GM23338 (cell line): ENCODE measurements around the gene PPFIA4. TPM values are rescaled to one million over a fixed set of nuclear protein-coding genes. Genes with fewer than 3 reads are reported as not detected.

Source experiments
- ATAC-seq: fragments of 200-7000 bp; cut with Tn5 transposase; 3 replicates; pipeline ENCODE4 v1.9.1; 2020
- DNase-seq: peaks from one replicate; pipeline ENCODE4 v3.0.0-alpha.2; 2015; ENCODE audit warnings: low spot score
- H2AFZ ChIP-seq: fragments of 200-600 bp; sonication (generic); 2 replicates; pipeline ENCODE4 v1.8.0; 2016; ENCODE audit warnings: antibody characterized with exemption, mild to moderate bottlenecking, moderate library complexity
- H3F3A ChIP-seq: fragments of 200-600 bp; sonication (generic); replicated peaks from 2 replicates; pipeline ENCODE4 v1.8.0; 2017; ENCODE audit warnings: antibody characterized with exemption, mixed run types, low read depth
- H3K27ac ChIP-seq: fragments of 200-600 bp; sonication (generic); 2 replicates; pipeline ENCODE4 v1.6.1; 2016; ENCODE audit warnings: low read depth
- H3K27me3 ChIP-seq: fragments of 200-600 bp; sonication (generic); 2 replicates; pipeline ENCODE4 v1.8.0; 2016; ENCODE audit warnings: mild to moderate bottlenecking, mixed run types, moderate library complexity; ENCODE audit not compliant: insufficient read depth
- H3K36me3 ChIP-seq: fragments of 200-600 bp; sonication (generic); 2 replicates; pipeline ENCODE4 v1.8.0; 2016; ENCODE audit warnings: mild to moderate bottlenecking; ENCODE audit not compliant: insufficient read depth
- H3K4me1 ChIP-seq: fragments of 200-600 bp; sonication (generic); 2 replicates; pipeline ENCODE4 v1.8.0; 2016; ENCODE audit warnings: mild to moderate bottlenecking, moderate library complexity; ENCODE audit not compliant: insufficient read depth
- H3K4me2 ChIP-seq: fragments of 200-600 bp; sonication (generic); 2 replicates; pipeline ENCODE4 v1.7.1; 2017; ENCODE audit warnings: mixed run types
- H3K4me3 ChIP-seq: fragments of 200-600 bp; sonication (generic); 2 replicates; pipeline ENCODE4 v1.6.1; 2016; ENCODE audit warnings: mixed run types
- H3K79me2 ChIP-seq: fragments of 200-600 bp; sonication (generic); replicated peaks from 2 replicates; pipeline ENCODE4 v1.8.0; 2017; ENCODE audit warnings: mild to moderate bottlenecking; ENCODE audit not compliant: insufficient read depth
- H3K9me2 ChIP-seq: fragments of 200-600 bp; sonication (generic); 2 replicates; pipeline ENCODE4 v1.8.0; 2017; ENCODE audit not compliant: insufficient read depth
- H4K20me1 ChIP-seq: fragments of 200-600 bp; sonication (generic); replicated peaks from 2 replicates; pipeline ENCODE4 v1.8.0; 2017; ENCODE audit warnings: mild to moderate bottlenecking; ENCODE audit not compliant: insufficient read depth
- H3K27ac Mint-ChIP-seq: 2 replicates; pipeline ENCODE4 v1.8.0; 2020; ENCODE audit warnings: inconsistent platforms, mild to moderate bottlenecking, moderate library complexity, mixed read lengths
- H3K27me3 Mint-ChIP-seq: 3 replicates; pipeline ENCODE4 v1.8.0; 2022; ENCODE audit warnings: low read depth, mild to moderate bottlenecking, moderate library complexity, mixed read lengths, inconsistent platforms; ENCODE audit not compliant: insufficient read depth, poor library complexity
- H3K36me3 Mint-ChIP-seq: 3 replicates; pipeline ENCODE4 v1.8.0; 2021; ENCODE audit warnings: low read depth, mild to moderate bottlenecking, inconsistent platforms, moderate library complexity, mixed read lengths
- H3K4me1 Mint-ChIP-seq: 3 replicates; pipeline ENCODE4 v1.8.0; 2020; ENCODE audit warnings: mild to moderate bottlenecking, inconsistent platforms, mixed read lengths
- H3K4me3 Mint-ChIP-seq: 3 replicates; pipeline ENCODE4 v1.8.0; 2021; ENCODE audit warnings: moderate library complexity, mild to moderate bottlenecking, inconsistent platforms, mixed read lengths
- H3K9me3 Mint-ChIP-seq: 3 replicates; pipeline ENCODE4 v1.8.0; 2020; ENCODE audit warnings: moderate library complexity, mild to moderate bottlenecking, inconsistent platforms, mixed read lengths
- CREB1 ChIP-seq: fragments of 250-450 bp; sonication (Bioruptor Pico); IDR thresholded peaks from 2 replicates; pipeline ENCODE4 v1.5.0; 2020; ENCODE audit warnings: low read depth, mild to moderate bottlenecking, moderate library complexity
- EZH2 ChIP-seq: fragments of 200-600 bp; sonication (generic); IDR thresholded peaks from one replicate; pipeline ENCODE4 v1.8.0; 2017; ENCODE audit warnings: antibody characterized with exemption, mild to moderate bottlenecking, low read depth; ENCODE audit not compliant: unreplicated experiment
- EZH2phosphoT487 ChIP-seq: fragments of 200-600 bp; sonication (generic); IDR thresholded peaks from one replicate; pipeline ENCODE4 v1.8.1; 2018; ENCODE audit warnings: antibody characterized with exemption; ENCODE audit not compliant: unreplicated experiment
- JUNB ChIP-seq: IDR thresholded peaks from one replicate; pipeline ENCODE4 v1.6.1; 2016; ENCODE audit warnings: antibody characterized with exemption; ENCODE audit not compliant: unreplicated experiment
- NANOG ChIP-seq: IDR thresholded peaks from 2 replicates; pipeline ENCODE4 v1.6.1; 2016; ENCODE audit warnings: antibody characterized with exemption, borderline replicate concordance
- POLR2AphosphoS5 ChIP-seq: IDR thresholded peaks from 2 replicates; pipeline ENCODE4 v1.6.1; 2016; ENCODE audit warnings: antibody characterized with exemption, low read depth
- STAT1 ChIP-seq: IDR thresholded peaks from one replicate; pipeline ENCODE4 v1.6.1; 2016; ENCODE audit warnings: antibody characterized with exemption; ENCODE audit not compliant: unreplicated experiment
- ZNF114 ChIP-seq: fragments of 250-450 bp; sonication (Bioruptor Pico); IDR thresholded peaks from 2 replicates; pipeline ENCODE4 v1.5.0; 2020; ENCODE audit warnings: mild to moderate bottlenecking, moderate library complexity
- ZNF331 ChIP-seq: fragments of 250-450 bp; sonication (Bioruptor Pico); IDR thresholded peaks from 2 replicates; pipeline ENCODE4 v1.5.0; 2020; ENCODE audit warnings: low read depth, mild to moderate bottlenecking, moderate library complexity
- polyA plus RNA-seq: library from polyadenylated mRNA; unstranded; fragments of >200 nt; fragmentation: Nextera tagmentation; extraction: Ambion mirVana; gene quantifications from 2 replicates; pipeline ENCODE4 v1.2.1, GENCODE V29; 2016
- total RNA-seq: library from RNA; depleted of rRNA; stranded (reverse); fragments of >200 nt; shearing (Covaris generic); gene quantifications from 2 replicates; pipeline ENCODE4 v1.2.3, GENCODE V29; 2014
- TF ChIP-seq, protein P1 (sequence below): IDR thresholded peaks from one replicate; pipeline ENCODE4 v1.6.1; 2018; ENCODE audit warnings: antibody characterized with exemption; ENCODE audit not compliant: unreplicated experiment
- TF ChIP-seq, protein P2 (sequence below): IDR thresholded peaks from 2 replicates; pipeline ENCODE4 v1.6.1; 2016; ENCODE audit warnings: antibody characterized with exemption
- TF ChIP-seq, protein P3 (sequence below): fragments of 250-450 bp; sonication (Bioruptor Pico); IDR thresholded peaks from 2 replicates; pipeline ENCODE4 v1.5.0; 2020; ENCODE audit warnings: mild to moderate bottlenecking, moderate library complexity
- TF ChIP-seq, protein P4 (sequence below), 2 experiments: fragments of 200-600 bp in 1 of 2; sonication (generic) in 1 of 2; conservative IDR thresholded peaks; 2 replicates each; pipeline versions ENCODE4 v1.5.1 to v1.6.1; 2016 to 2017; ENCODE audit warnings: antibody characterized with exemption in 2 of 2, low read depth in 2 of 2, mild to moderate bottlenecking in 2 of 2, moderate library complexity in 1 of 2

PPFIA4 gene
- total and polyA plus RNA-seq, 2 experiments from 2014 or later = 1.3 to 7.6 TPM

DNA sequence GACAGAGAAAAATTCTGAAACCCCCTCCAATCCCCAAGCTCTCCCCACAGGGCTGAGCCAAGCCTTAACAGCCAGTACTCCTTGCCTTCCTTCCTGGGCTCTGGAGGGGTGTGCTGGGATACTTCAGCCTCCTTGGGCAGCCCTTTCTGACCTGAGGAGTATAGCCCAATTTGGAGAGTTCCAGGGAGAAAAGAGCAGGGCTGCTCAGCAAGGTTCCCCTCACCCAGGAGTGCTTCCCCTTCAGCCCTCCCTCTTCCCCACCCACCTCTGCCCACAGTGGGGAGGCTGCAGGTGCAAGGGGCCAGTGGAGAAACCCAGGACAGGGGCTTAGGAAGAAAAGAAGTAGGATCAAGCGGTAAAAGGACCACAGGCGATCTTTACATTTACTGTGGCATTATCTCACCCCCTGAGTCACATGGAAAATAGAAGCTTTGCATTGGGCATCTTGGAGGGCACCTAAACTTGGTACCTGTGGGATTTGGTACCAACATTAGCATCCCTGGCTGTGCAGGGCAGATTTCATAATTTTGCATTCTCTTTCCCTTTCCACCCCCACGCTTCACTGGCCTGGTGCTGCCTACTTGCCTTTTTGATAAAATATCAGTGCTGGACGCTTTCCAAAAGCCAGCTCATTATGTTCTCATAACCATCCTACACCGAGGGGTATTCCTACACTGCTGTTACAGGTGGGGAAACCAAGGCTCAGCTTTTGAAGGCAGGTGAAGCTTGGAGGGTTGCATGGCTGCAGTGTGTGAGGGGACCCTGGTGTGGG lies 98.4 kb downstream of the PPFIA4 start:
- H3K27ac ChIP-seq = no peak overlapping the region
- H3F3A ChIP-seq = 0 out of 2 replicates have a peak, but pooled peaks cover 3% of the 10 kb centered on the region
- no peaks in the 10 kb centered on the region for H4K20me1 ChIP-seq
- DNase-seq (no peak), ATAC-seq (no peak)
- peaks cover 44% of the 10 kb centered on the region for H3K27me3 Mint-ChIP-seq
- TF ChIP-seq JUNB (no peak), ZNF114 (no peak), EZH2 (no peak), POLR2AphosphoS5 (no peak), NANOG (no peak), STAT1 (no peak), EZH2phosphoT487 (no peak), CREB1 (no peak), ZNF331 (CRISPR knock-in tag) (no peak)
- TF ChIP-seq, protein P1, sequence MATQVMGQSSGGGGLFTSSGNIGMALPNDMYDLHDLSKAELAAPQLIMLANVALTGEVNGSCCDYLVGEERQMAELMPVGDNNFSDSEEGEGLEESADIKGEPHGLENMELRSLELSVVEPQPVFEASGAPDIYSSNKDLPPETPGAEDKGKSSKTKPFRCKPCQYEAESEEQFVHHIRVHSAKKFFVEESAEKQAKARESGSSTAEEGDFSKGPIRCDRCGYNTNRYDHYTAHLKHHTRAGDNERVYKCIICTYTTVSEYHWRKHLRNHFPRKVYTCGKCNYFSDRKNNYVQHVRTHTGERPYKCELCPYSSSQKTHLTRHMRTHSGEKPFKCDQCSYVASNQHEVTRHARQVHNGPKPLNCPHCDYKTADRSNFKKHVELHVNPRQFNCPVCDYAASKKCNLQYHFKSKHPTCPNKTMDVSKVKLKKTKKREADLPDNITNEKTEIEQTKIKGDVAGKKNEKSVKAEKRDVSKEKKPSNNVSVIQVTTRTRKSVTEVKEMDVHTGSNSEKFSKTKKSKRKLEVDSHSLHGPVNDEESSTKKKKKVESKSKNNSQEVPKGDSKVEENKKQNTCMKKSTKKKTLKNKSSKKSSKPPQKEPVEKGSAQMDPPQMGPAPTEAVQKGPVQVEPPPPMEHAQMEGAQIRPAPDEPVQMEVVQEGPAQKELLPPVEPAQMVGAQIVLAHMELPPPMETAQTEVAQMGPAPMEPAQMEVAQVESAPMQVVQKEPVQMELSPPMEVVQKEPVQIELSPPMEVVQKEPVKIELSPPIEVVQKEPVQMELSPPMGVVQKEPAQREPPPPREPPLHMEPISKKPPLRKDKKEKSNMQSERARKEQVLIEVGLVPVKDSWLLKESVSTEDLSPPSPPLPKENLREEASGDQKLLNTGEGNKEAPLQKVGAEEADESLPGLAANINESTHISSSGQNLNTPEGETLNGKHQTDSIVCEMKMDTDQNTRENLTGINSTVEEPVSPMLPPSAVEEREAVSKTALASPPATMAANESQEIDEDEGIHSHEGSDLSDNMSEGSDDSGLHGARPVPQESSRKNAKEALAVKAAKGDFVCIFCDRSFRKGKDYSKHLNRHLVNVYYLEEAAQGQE = no peak
- TF ChIP-seq, protein P2, sequence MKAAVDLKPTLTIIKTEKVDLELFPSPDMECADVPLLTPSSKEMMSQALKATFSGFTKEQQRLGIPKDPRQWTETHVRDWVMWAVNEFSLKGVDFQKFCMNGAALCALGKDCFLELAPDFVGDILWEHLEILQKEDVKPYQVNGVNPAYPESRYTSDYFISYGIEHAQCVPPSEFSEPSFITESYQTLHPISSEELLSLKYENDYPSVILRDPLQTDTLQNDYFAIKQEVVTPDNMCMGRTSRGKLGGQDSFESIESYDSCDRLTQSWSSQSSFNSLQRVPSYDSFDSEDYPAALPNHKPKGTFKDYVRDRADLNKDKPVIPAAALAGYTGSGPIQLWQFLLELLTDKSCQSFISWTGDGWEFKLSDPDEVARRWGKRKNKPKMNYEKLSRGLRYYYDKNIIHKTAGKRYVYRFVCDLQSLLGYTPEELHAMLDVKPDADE = no peak
- TF ChIP-seq, protein P3, sequence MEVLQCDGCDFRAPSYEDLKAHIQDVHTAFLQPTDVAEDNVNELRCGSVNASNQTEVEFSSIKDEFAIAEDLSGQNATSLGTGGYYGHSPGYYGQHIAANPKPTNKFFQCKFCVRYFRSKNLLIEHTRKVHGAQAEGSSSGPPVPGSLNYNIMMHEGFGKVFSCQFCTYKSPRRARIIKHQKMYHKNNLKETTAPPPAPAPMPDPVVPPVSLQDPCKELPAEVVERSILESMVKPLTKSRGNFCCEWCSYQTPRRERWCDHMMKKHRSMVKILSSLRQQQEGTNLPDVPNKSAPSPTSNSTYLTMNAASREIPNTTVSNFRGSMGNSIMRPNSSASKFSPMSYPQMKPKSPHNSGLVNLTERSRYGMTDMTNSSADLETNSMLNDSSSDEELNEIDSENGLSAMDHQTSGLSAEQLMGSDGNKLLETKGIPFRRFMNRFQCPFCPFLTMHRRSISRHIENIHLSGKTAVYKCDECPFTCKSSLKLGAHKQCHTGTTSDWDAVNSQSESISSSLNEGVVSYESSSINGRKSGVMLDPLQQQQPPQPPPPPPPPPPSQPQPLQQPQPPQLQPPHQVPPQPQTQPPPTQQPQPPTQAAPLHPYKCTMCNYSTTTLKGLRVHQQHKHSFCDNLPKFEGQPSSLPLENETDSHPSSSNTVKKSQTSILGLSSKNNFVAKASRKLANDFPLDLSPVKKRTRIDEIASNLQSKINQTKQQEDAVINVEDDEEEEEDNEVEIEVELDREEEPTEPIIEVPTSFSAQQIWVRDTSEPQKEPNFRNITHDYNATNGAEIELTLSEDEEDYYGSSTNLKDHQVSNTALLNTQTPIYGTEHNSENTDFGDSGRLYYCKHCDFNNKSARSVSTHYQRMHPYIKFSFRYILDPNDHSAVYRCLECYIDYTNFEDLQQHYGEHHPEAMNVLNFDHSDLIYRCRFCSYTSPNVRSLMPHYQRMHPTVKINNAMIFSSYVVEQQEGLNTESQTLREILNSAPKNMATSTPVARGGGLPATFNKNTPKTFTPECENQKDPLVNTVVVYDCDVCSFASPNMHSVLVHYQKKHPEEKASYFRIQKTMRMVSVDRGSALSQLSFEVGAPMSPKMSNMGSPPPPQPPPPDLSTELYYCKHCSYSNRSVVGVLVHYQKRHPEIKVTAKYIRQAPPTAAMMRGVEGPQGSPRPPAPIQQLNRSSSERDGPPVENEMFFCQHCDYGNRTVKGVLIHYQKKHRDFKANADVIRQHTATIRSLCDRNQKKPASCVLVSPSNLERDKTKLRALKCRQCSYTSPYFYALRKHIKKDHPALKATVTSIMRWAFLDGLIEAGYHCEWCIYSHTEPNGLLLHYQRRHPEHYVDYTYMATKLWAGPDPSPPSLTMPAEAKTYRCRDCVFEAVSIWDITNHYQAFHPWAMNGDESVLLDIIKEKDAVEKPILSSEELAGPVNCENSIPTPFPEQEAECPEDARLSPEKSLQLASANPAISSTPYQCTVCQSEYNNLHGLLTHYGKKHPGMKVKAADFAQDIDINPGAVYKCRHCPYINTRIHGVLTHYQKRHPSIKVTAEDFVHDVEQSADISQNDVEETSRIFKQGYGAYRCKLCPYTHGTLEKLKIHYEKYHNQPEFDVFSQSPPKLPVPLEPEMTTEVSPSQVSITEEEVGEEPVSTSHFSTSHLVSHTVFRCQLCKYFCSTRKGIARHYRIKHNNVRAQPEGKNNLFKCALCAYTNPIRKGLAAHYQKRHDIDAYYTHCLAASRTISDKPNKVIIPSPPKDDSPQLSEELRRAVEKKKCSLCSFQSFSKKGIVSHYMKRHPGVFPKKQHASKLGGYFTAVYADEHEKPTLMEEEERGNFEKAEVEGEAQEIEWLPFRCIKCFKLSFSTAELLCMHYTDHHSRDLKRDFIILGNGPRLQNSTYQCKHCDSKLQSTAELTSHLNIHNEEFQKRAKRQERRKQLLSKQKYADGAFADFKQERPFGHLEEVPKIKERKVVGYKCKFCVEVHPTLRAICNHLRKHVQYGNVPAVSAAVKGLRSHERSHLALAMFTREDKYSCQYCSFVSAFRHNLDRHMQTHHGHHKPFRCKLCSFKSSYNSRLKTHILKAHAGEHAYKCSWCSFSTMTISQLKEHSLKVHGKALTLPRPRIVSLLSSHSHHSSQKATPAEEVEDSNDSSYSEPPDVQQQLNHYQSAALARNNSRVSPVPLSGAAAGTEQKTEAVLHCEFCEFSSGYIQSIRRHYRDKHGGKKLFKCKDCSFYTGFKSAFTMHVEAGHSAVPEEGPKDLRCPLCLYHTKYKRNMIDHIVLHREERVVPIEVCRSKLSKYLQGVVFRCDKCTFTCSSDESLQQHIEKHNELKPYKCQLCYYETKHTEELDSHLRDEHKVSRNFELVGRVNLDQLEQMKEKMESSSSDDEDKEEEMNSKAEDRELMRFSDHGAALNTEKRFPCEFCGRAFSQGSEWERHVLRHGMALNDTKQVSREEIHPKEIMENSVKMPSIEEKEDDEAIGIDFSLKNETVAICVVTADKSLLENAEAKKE (CRISPR knock-in tag) = no peak
- TF ChIP-seq, protein P4, sequence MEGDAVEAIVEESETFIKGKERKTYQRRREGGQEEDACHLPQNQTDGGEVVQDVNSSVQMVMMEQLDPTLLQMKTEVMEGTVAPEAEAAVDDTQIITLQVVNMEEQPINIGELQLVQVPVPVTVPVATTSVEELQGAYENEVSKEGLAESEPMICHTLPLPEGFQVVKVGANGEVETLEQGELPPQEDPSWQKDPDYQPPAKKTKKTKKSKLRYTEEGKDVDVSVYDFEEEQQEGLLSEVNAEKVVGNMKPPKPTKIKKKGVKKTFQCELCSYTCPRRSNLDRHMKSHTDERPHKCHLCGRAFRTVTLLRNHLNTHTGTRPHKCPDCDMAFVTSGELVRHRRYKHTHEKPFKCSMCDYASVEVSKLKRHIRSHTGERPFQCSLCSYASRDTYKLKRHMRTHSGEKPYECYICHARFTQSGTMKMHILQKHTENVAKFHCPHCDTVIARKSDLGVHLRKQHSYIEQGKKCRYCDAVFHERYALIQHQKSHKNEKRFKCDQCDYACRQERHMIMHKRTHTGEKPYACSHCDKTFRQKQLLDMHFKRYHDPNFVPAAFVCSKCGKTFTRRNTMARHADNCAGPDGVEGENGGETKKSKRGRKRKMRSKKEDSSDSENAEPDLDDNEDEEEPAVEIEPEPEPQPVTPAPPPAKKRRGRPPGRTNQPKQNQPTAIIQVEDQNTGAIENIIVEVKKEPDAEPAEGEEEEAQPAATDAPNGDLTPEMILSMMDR (conservative IDR thresholded peaks at IDR 0.05; ENCODE audit: low read depth in 2 of 2) = no peak
- no peaks in the 10 kb centered on the region for H3K9me2 ChIP-seq
- no peaks in the 10 kb centered on the region for H3K36me3 Mint-ChIP-seq
- H3K36me3 ChIP-seq = no peaks in the 10 kb centered on the region
- H3K9me3 Mint-ChIP-seq = no peaks in the 10 kb centered on the region; the same call in 2 of the 3 replicates
- peaks cover 15% of the 10 kb centered on the region for H3K4me1 ChIP-seq
- H3K4me3 ChIP-seq = no peak overlapping the region
- peaks cover 35% of the 10 kb centered on the region for H3K27me3 ChIP-seq
- H3K27ac Mint-ChIP-seq = no peak overlapping the region
- H2AFZ ChIP-seq = no peak overlapping the region
- no peaks in the 10 kb centered on the region for H3K79me2 ChIP-seq
- no peak overlapping the region for H3K4me3 Mint-ChIP-seq
- peaks cover 34% of the 10 kb centered on the region for H3K4me1 Mint-ChIP-seq
- H3K4me2 ChIP-seq = no peak overlapping the region
